Measurements from ENCODE around the gene IGFBP7.

Gene IGFBP7

GRCh38 chr4:57119054-57119651, 9.0 kb upstream of the IGFBP7 start:
- no peak overlapping the region for H3K4me3 ChIP-seq
- no peak for TF ChIP-seq Cebpa-rat (IDR thresholded peaks at IDR 0.05)

GRCh38 chr4:57117491-57117890, 7.3 kb upstream of the IGFBP7 start:
- Histone ChIP-seq H3K27ac (no peak overlapping the region), H3K9ac (no peak overlapping the region), H3K4me1 (peaks cover 7 to 47% (median 23%) of the 10 kb centered on the region in 10 experiments), H3K9me3 (replicated peaks in 1 of 11) (peaks cover 0 to 7% (median 2%) of the 10 kb centered on the region in 11 experiments; a peak in 6 of 22 replicates), H3K4me2 (peak overlapping the region in 2 of 11 experiments; percentile 2 to 51; a peak in 1 of 22 replicates), H3K36me3 (no peaks in the 10 kb centered on the region), H3K27me3 (no peaks in the 10 kb centered on the region), H3K4me3 (no peak overlapping the region), H4K20me1 (no peaks in the 10 kb centered on the region)
- TF ChIP-seq Cebpa-rat (IDR thresholded peaks at IDR 0.05) = no peak

More at GRCh38 chr4:57119054-57119651, 9.0 kb upstream of the IGFBP7 start:
- Histone ChIP-seq H3K4me1 (peaks cover 0 to 31% (median 14%) of the 10 kb centered on the region in 10 experiments; a peak in 14 of 20 replicates), H4K20me1 (no peaks in the 10 kb centered on the region), H3K9ac (no peak overlapping the region), H3K27me3 (no peaks in the 10 kb centered on the region), H3K9me3 (replicated peaks in 1 of 11) (peaks cover 0 to 17% (median 11%) of the 10 kb centered on the region in 11 experiments; a peak in 14 of 22 replicates), H3K36me3 (no peaks in the 10 kb centered on the region), H3K4me2 (no peak overlapping the region), H3K27ac (no peak overlapping the region)

- no peak overlapping the region for H3K4me3 ChIP-seq
- H3K27ac ChIP-seq = no peak overlapping the region
- peak overlapping the region in 7 of 11 experiments; percentile 25 to 58 (median 51); a peak in 12 of 22 replicates for H3K4me2 ChIP-seq
- no peak overlapping the region for H3K9ac ChIP-seq
- peaks cover 20 to 59% (median 35%) of the 10 kb centered on the region in 10 experiments for H3K4me1 ChIP-seq
- no peaks in the 10 kb centered on the region for H3K27me3 ChIP-seq
- no peaks in the 10 kb centered on the region for H3K36me3 ChIP-seq
- no peaks in the 10 kb centered on the region for H4K20me1 ChIP-seq
- TF ChIP-seq Cebpa-rat (IDR thresholded peaks at IDR 0.05) = no peak
- H3K9me3 ChIP-seq (replicated peaks in 1 of 11) = no peaks in the 10 kb centered on the region
Measured at GRCh38 chr4:57116245-57116644, 6.1 kb upstream of the IGFBP7 start.

- no peaks in the 10 kb centered on the region for H3K9me3 ChIP-seq (replicated peaks in 1 of 11)
- H3K4me2 ChIP-seq = peak overlapping the region in 2 of 11 experiments; percentile 4 to 8; a peak in 2 of 22 replicates
- H3K9ac ChIP-seq = no peak overlapping the region
- H4K20me1 ChIP-seq = no peaks in the 10 kb centered on the region
- H3K27me3 ChIP-seq = no peaks in the 10 kb centered on the region
- no peak for TF ChIP-seq Cebpa-rat (IDR thresholded peaks at IDR 0.05)
- H3K36me3 ChIP-seq = no peaks in the 10 kb centered on the region
- H3K27ac ChIP-seq = no peak overlapping the region
- H3K4me3 ChIP-seq = no peak overlapping the region
- H3K4me1 ChIP-seq = peaks cover 27 to 62% (median 38%) of the 10 kb centered on the region in 10 experiments
Measured at GRCh38 chr4:57114973-57115372, 4.8 kb upstream of the IGFBP7 start.

- Histone ChIP-seq H3K36me3 (no peaks in the 10 kb centered on the region), H3K9me3 (replicated peaks in 1 of 11) (no peaks in the 10 kb centered on the region), H3K4me1 (peaks cover 27 to 62% (median 46%) of the 10 kb centered on the region in 10 experiments), H3K4me2 (peak overlapping the region in 2 of 11 experiments; percentile 11 to 89; a peak in 2 of 22 replicates), H4K20me1 (no peaks in the 10 kb centered on the region), H3K27ac (no peak overlapping the region), H3K4me3 (no peak overlapping the region), H3K27me3 (peaks cover 0 to 9% (median 0%) of the 10 kb centered on the region in 11 experiments; a peak in 6 of 22 replicates), H3K9ac (no peak overlapping the region)
- TF ChIP-seq Cebpa-rat (IDR thresholded peaks at IDR 0.05) = no peak
Measured at GRCh38 chr4:57113870-57114269, 3.7 kb upstream of the IGFBP7 start.

- no peak for TF ChIP-seq Cebpa-rat (IDR thresholded peaks at IDR 0.05)
- H3K36me3 ChIP-seq = peaks cover 0 to 19% (median 0%) of the 10 kb centered on the region in 11 experiments; a peak in 3 of 22 replicates
- H3K4me3 ChIP-seq = peak overlapping the region; percentile 62 to 88 (median 79)
- peak overlapping the region; percentile 68 to 95 (median 90); a peak in 21 of 22 replicates for H3K27ac ChIP-seq
- peaks cover 27 to 68% (median 43%) of the 10 kb centered on the region in 10 experiments for H3K4me1 ChIP-seq
- peak overlapping the region; percentile 82 to 89 (median 87) for H3K9ac ChIP-seq
- H4K20me1 ChIP-seq = no peaks in the 10 kb centered on the region
- H3K27me3 ChIP-seq = peaks cover 0 to 12% (median 0%) of the 10 kb centered on the region in 11 experiments; a peak in 6 of 22 replicates
- H3K9me3 ChIP-seq (replicated peaks in 1 of 11) = peaks cover 0 to 14% (median 7%) of the 10 kb centered on the region in 11 experiments; a peak in 10 of 22 replicates
- H3K4me2 ChIP-seq = peak overlapping the region; percentile 78 to 93 (median 89)
Measured at GRCh38 chr4:57110640-57111511, 691 bp upstream of the IGFBP7 start.

GRCh38 chr4:57109411-57109846, 756 bp downstream of the IGFBP7 start:
- Histone ChIP-seq H3K9ac (peak overlapping the region; percentile 82 to 89 (median 87)), H4K20me1 (no peaks in the 10 kb centered on the region), H3K27ac (peak overlapping the region in 10 of 11 experiments; percentile 75 to 95 (median 90); a peak in 20 of 22 replicates), H3K4me3 (peak overlapping the region; percentile 62 to 88 (median 79)), H3K9me3 (replicated peaks in 1 of 11) (peaks cover 0 to 14% (median 7%) of the 10 kb centered on the region in 11 experiments; a peak in 10 of 22 replicates), H3K4me1 (peaks cover 27 to 68% (median 49%) of the 10 kb centered on the region in 10 experiments), H3K27me3 (peaks cover 0 to 12% (median 0%) of the 10 kb centered on the region in 11 experiments; a peak in 6 of 22 replicates), H3K4me2 (peak overlapping the region; percentile 78 to 93 (median 89)), H3K36me3 (peaks cover 0 to 32% (median 0%) of the 10 kb centered on the region in 11 experiments; a peak in 4 of 22 replicates)
- no peak for TF ChIP-seq Cebpa-rat (IDR thresholded peaks at IDR 0.05)

- H3K9me3 ChIP-seq (replicated peaks in 1 of 11) = peaks cover 0 to 14% (median 7%) of the 10 kb centered on the region in 11 experiments; a peak in 10 of 22 replicates
- peaks cover 0 to 12% (median 0%) of the 10 kb centered on the region in 11 experiments; a peak in 6 of 22 replicates for H3K27me3 ChIP-seq
- H3K9ac ChIP-seq = no peak overlapping the region
- peaks cover 0 to 6% (median 0%) of the 10 kb centered on the region in 11 experiments; a peak in 3 of 22 replicates for H4K20me1 ChIP-seq
- H3K36me3 ChIP-seq = peaks cover 0 to 43% (median 0%) of the 10 kb centered on the region in 11 experiments; a peak in 6 of 22 replicates
- H3K27ac ChIP-seq = no peak overlapping the region
- no peak overlapping the region for H3K4me3 ChIP-seq
- H3K4me1 ChIP-seq = peaks cover 7 to 63% (median 31%) of the 10 kb centered on the region in 10 experiments; a peak in 19 of 20 replicates
- no peak for TF ChIP-seq Cebpa-rat (IDR thresholded peaks at IDR 0.05)
- H3K4me2 ChIP-seq = peak overlapping the region in 1 of 11 experiments; percentile 88; a peak in 2 of 22 replicates
Measured at GRCh38 chr4:57106181-57106580, 4.0 kb downstream of the IGFBP7 start.
